Renal cortex interstitium (tissue), 11 donors: Measurements from ENCODE around the gene TMEM53. TPM values are rescaled to one million over a fixed set of nuclear protein-coding genes. Genes with fewer than 3 reads are reported as not detected.
"Not testable (repeated sequence)": the region's sequence is repeated elsewhere in the genome, so short reads cannot be mapped to it uniquely, and the experiment has no call there.

Source experiments
- DNase-seq, 11 donors: peaks; one replicate each; pipeline ENCODE4 v3.0.0-alpha.2; 2013; ENCODE audit warnings: low read depth in 9 of 11, low spot score in 4 of 11; ENCODE audit errors: extremely low read depth in 1 of 11
- polyA plus RNA-seq, 3 donors: library from polyadenylated mRNA; unstranded; fragments of 120-200 nt; gene quantifications; one replicate each; pipeline ENCODE4 v1.2.1, GENCODE V29; 2013; ENCODE audit not compliant: insufficient read length in 3 of 3

The TMEM53 gene
- polyA plus RNA-seq, 3 donors: 11.0 to 12.8 (median 12.1) TPM

GRCh38 chr1:44681905-44682882 lies 7.9 kb upstream of the TMEM53 start:
- no peak for DNase-seq

- no peak for DNase-seq
Observed at GRCh38 chr1:44679468-44679867, 5.2 kb upstream of the TMEM53 start.

- DNase-seq: no peak
Observed at GRCh38 chr1:44678626-44679025, 4.3 kb upstream of the TMEM53 start.

- DNase-seq: no peak
Observed at GRCh38 chr1:44678120-44678519, 3.8 kb upstream of the TMEM53 start.

- no peak for DNase-seq
Observed at GRCh38 chr1:44677201-44677766, 3.0 kb upstream of the TMEM53 start.

GRCh38 chr1:44676484-44677200 lies 2.4 kb upstream of the TMEM53 start:
- DNase-seq: no peak

- DNase-seq: no peak
Observed at GRCh38 chr1:44675186-44675585, 905 bp upstream of the TMEM53 start.

GRCh38 chr1:44673675-44674112 lies 587 bp downstream of the TMEM53 start:
- peak in 1 of 11 donors; percentile 23 for DNase-seq

- DNase-seq: no peak
Observed at GRCh38 chr1:44672961-44673674, 1.2 kb downstream of the TMEM53 start.

- DNase-seq: no peak
Observed at GRCh38 chr1:44672254-44672955, 1.9 kb downstream of the TMEM53 start.

GRCh38 chr1:44670751-44671640 lies 3.3 kb downstream of the TMEM53 start:
- no peak for DNase-seq

GRCh38 chr1:44666719-44667118 lies 7.6 kb downstream of the TMEM53 start:
- DNase-seq: not testable (repeated sequence)

GRCh38 chr1:44664730-44665370 lies 9.4 kb downstream of the TMEM53 start:
- DNase-seq: no peak

GRCh38 chr1:44663417-44663816 lies 10.9 kb downstream of the TMEM53 start:
- DNase-seq: no peak

- no peak for DNase-seq
Observed at GRCh38 chr1:44662683-44663030, 11.6 kb downstream of the TMEM53 start.

- DNase-seq: peak in 3 of 11 donors; percentile 38 to 56 (median 51)
Observed at GRCh38 chr1:44661781-44662682, 12.2 kb downstream of the TMEM53 start.
